Measurements from ENCODE around the gene FAM107A.

FAM107A gene

DNA sequence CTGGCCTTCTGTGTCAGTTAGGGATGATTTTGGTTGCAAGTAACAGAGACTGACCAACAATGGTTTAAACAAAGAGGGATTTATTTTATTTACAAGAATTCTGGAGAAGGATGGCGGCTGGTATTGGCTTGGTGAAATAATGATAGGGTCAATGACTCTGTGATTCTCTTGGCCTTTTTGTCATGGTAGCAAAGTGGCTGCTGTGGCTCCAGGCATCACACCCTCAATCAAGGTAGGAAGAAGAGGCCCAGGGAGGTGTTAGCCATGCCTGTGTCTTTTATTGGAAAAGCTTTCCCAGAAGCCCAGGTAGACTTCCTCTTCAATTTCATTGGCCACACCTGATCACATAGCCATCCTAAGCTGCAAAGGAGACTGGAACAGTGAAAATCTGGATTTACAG, 13.1 kb downstream of the FAM107A start:
- ChIA-PET CTCF (interaction anchor here (9.2 to 24.4 kb wide), 2 partner anchors 15 to 70 kb away, joined by 160 to 646 read pairs; partner anchors contain the start of gene FAM107A), POLR2A (no interaction called here)
- DNase-seq (ENCODE audit: low read depth, low spot score), result no peak
- no peak overlapping the region for H3K4me3 ChIP-seq (ENCODE audit: low read depth, low read length)
- TF ChIP-seq, protein P1, sequence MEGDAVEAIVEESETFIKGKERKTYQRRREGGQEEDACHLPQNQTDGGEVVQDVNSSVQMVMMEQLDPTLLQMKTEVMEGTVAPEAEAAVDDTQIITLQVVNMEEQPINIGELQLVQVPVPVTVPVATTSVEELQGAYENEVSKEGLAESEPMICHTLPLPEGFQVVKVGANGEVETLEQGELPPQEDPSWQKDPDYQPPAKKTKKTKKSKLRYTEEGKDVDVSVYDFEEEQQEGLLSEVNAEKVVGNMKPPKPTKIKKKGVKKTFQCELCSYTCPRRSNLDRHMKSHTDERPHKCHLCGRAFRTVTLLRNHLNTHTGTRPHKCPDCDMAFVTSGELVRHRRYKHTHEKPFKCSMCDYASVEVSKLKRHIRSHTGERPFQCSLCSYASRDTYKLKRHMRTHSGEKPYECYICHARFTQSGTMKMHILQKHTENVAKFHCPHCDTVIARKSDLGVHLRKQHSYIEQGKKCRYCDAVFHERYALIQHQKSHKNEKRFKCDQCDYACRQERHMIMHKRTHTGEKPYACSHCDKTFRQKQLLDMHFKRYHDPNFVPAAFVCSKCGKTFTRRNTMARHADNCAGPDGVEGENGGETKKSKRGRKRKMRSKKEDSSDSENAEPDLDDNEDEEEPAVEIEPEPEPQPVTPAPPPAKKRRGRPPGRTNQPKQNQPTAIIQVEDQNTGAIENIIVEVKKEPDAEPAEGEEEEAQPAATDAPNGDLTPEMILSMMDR (IDR thresholded peaks at IDR 0.05; ENCODE audit: insufficient read depth, low read length, missing control alignments), result no peak

DNA sequence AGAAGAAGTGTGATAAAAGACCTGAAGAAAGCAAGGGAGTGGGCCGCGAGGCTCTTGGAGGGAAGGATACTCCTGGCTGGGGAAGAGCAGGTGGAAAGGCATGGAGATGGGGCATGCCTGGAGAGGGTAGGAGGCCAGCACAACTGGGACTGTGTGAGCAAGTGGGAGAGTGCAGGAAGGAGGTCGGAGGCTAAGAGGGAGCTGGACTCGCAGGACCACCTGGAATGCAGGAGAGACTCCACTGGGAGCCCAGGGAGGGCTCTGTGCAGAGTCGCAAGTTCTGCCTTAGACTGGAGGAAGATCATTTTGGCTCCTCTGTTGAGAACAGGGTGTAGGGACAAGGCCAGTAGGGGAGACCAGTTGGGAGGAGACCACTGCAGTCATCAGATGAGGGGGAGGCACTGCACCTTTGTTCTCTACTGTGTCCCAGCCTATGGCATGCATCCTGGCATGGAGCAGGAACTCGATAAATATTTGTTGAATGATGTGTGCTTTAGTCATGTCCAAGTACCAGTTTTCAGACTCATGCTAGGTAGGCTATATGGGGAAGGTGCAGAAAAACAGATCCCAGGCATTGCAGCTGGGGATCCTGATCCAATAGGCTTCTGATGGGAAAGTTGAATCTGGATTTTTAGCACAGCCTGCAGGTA, 13.7 kb downstream of the FAM107A start:
- ChIA-PET POLR2A (no interaction called here), CTCF (interaction anchor here (9.2 to 24.4 kb wide), 2 partner anchors 16 to 70 kb away, joined by 160 to 646 read pairs; partner anchors contain the start of gene FAM107A)
- DNase-seq (ENCODE audit: low read depth, low spot score), result no peak
- no peak overlapping the region for H3K4me3 ChIP-seq (ENCODE audit: low read depth, low read length)
- TF ChIP-seq, protein P1 (IDR thresholded peaks at IDR 0.05; ENCODE audit: insufficient read depth, low read length, missing control alignments), result no peak

GRCh38 chr3:58562498-58562897, 14.7 kb downstream of the FAM107A start:
- ChIA-PET POLR2A (no interaction called here), CTCF (interaction anchor here (24.4 kb wide), 1 partner anchor 71 kb away, joined by 646 read pairs; no protein-coding TSS in a partner anchor)
- TF ChIP-seq, protein P1 (IDR thresholded peaks at IDR 0.05; ENCODE audit: insufficient read depth, low read length, missing control alignments), result no peak

DNA sequence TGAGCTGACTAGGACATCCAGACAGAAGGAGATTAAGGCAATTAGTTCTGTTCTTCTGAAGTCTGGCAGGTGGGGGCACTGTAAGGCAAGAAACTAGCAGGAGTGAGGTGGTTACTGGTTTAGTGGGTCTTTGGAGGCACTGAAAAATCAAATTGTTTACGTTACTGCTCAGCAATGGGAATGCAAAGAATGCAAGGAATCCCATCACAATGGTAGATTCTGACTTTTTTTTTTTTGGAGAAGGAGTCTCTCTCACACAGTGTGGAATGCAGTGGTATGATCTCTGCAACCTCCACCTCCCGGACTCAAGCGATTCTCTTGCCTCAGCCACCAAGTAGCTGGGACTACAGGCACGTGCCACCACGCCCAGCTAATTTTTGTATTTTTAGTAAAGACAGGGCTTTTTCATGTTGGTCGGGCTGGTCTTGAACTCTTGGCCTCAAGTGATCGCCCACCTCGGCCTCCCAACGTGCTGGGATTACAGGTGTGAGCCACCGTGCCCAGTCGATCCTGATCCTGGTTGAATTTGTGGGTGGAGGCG, 16.4 kb downstream of the FAM107A start:
- TF ChIP-seq, protein P1 (IDR thresholded peaks at IDR 0.05; ENCODE audit: insufficient read depth, low read length, missing control alignments), result peak; percentile 65
- peak; percentile 94 for DNase-seq (ENCODE audit: low read depth, low spot score)
- POLR2A ChIA-PET, result interaction anchor here (0.7 to 1.3 kb wide), 3 partner anchors 13 to 69 kb away, joined by 3 to 4 read pairs (median 3); no protein-coding TSS in a partner anchor
- no peak overlapping the region for H3K4me3 ChIP-seq (ENCODE audit: low read depth, low read length)
- CTCF ChIA-PET, result interaction anchor here (0.7 to 6.4 kb wide), 7 partner anchors 9 to 493 kb away, joined by 3 to 95 read pairs (median 7); partner anchors contain the start of genes HTD2 and RPP14

More at GRCh38 chr3:58562498-58562897, 14.7 kb downstream of the FAM107A start:
- DNase-seq (ENCODE audit: low read depth, low spot score), result no peak
- H3K4me3 ChIP-seq (ENCODE audit: low read depth, low read length), result no peak overlapping the region

- CTCF ChIA-PET, result interaction anchor here (0.9 to 6.4 kb wide), 10 partner anchors 10 to 494 kb away, joined by 3 to 95 read pairs (median 4); partner anchors contain the start of genes ACOX2, HTD2 and RPP14
- TF ChIP-seq, protein P1 (IDR thresholded peaks at IDR 0.05; ENCODE audit: insufficient read depth, low read length, missing control alignments), result no peak
- no peak for DNase-seq (ENCODE audit: low read depth, low spot score)
- H3K4me3 ChIP-seq (ENCODE audit: low read depth, low read length), result no peak overlapping the region
- POLR2A ChIA-PET, result no interaction called here
Measured at GRCh38 chr3:58559586-58559985, 17.6 kb downstream of the FAM107A start.

- H3K4me3 ChIP-seq (ENCODE audit: low read depth, low read length), result no peak overlapping the region
- CTCF ChIA-PET, result interaction anchor here (0.7 to 6.4 kb wide), 8 partner anchors 10 to 251 kb away, joined by 3 to 95 read pairs (median 4); partner anchors contain the start of genes ACOX2, HTD2 and RPP14
- no peak for DNase-seq (ENCODE audit: low read depth, low spot score)
- POLR2A ChIA-PET, result interaction anchor here (0.7 kb wide), 1 partner anchor 54 kb away, joined by 3 read pairs; no protein-coding TSS in a partner anchor
- TF ChIP-seq, protein P1 (IDR thresholded peaks at IDR 0.05; ENCODE audit: insufficient read depth, low read length, missing control alignments), result no peak
Measured at GRCh38 chr3:58557491-58557890, 19.7 kb downstream of the FAM107A start.
